PC-9 (cell line): ENCODE results near the gene IGLL1.

Source experiments
- EZH2 ChIP-seq: fragments of 200-600 bp; sonication (generic); IDR thresholded peaks from 2 replicates; pipeline ENCODE4 v1.8.0; 2017; ENCODE audit warnings: antibody characterized with exemption, low read depth
- TF ChIP-seq, protein P1 (sequence below): fragments of 200-600 bp; sonication (generic); conservative IDR thresholded peaks from 2 replicates; pipeline ENCODE4 v1.6.1; 2017; ENCODE audit warnings: mixed run types, antibody characterized with exemption, mild to moderate bottlenecking, moderate library complexity

- TF ChIP-seq, protein P1, sequence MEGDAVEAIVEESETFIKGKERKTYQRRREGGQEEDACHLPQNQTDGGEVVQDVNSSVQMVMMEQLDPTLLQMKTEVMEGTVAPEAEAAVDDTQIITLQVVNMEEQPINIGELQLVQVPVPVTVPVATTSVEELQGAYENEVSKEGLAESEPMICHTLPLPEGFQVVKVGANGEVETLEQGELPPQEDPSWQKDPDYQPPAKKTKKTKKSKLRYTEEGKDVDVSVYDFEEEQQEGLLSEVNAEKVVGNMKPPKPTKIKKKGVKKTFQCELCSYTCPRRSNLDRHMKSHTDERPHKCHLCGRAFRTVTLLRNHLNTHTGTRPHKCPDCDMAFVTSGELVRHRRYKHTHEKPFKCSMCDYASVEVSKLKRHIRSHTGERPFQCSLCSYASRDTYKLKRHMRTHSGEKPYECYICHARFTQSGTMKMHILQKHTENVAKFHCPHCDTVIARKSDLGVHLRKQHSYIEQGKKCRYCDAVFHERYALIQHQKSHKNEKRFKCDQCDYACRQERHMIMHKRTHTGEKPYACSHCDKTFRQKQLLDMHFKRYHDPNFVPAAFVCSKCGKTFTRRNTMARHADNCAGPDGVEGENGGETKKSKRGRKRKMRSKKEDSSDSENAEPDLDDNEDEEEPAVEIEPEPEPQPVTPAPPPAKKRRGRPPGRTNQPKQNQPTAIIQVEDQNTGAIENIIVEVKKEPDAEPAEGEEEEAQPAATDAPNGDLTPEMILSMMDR: no peak
- no peak for TF ChIP-seq EZH2
Observed at GRCh38 chr22:23570681-23571080, 9.4 kb downstream of the IGLL1 start.
